ENCODE measurements around the gene STAT1. TPM values are rescaled to one million over a fixed set of nuclear protein-coding genes. Genes with fewer than 3 reads are reported as not detected.

STAT1 gene
- total RNA-seq, 1 donor from 2014 or later = 140 TPM

DNA sequence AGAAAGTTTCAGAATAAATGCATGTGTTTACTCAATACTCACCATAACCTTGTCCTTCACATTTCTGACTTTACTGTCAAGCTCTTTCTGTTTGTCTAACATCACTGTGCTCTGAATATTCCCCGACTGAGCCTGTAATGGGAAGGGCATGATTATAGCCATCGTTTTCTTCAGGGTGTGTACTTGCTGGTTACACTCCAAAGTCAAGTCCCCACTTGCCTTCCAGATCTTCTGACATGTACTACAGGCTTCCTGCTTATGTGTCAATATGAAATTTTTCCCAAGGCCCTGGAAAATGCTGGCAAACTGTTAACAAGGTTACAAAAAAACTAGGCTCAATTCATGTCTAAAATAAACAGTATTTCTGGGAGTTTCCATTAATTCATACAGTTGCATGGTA, 12.9 kb downstream of the STAT1 start:
- Mint-ChIP-seq H3K27me3 (ENCODE audit: low read depth) (no peaks in the 10 kb centered on the region), H3K4me1 (ENCODE audit: low read depth) (no peaks in the 10 kb centered on the region), H3K9me3 (ENCODE audit: low read depth) (no peaks in the 10 kb centered on the region), H3K27ac (ENCODE audit: unreplicated experiment) (no peak overlapping the region), H3K36me3 (ENCODE audit: low read depth) (peaks cover 59% of the 10 kb centered on the region), H3K4me3 (ENCODE audit: unreplicated experiment) (no peak overlapping the region)
- no peak for TF ChIP-seq CTCF (IDR thresholded peaks at IDR 0.05)
- no peak for DNase-seq (ENCODE audit: low spot score)

DNA sequence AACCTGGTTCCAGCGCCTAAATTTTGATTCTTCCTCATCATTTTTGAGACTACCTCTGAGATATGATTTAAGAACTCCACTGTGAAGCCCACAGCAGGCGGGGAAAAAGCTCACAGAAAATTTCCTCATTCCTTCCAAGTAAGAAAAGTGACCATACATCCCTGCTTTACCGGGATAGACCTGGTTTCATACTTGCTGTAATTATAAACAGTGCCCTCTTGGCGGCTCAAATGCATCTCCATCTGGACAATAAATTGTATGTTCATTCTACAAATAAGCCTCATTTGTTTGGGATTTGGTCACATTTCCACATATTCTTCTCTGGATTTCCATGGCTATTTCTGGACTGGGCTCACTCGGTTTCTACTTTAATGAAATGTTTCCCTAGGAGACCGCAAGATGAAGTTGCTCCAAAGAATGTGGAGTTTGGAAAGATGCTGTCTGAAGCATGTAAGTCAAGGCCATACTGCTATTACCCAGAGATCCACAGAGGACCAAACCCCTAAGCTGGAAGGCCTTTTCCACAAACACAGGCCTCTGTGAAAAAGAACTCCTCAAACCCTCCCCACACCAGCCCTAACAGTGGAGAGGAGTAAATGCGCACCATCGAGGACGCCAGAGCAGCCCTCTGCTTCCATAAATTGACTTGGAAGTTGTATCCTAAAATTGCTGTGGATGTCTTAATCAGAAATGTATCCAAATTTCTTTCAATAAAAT, 13.9 kb downstream of the STAT1 start:
- H3K27me3 Mint-ChIP-seq (ENCODE audit: low read depth) = no peaks in the 10 kb centered on the region
- peak; percentile 17 for TF ChIP-seq CTCF (IDR thresholded peaks at IDR 0.05)
- no peak overlapping the region for H3K27ac Mint-ChIP-seq (ENCODE audit: unreplicated experiment)
- H3K4me3 Mint-ChIP-seq (ENCODE audit: unreplicated experiment) = no peak overlapping the region
- H3K9me3 Mint-ChIP-seq (ENCODE audit: low read depth) = no peaks in the 10 kb centered on the region
- DNase-seq (ENCODE audit: low spot score) = no peak
- H3K4me1 Mint-ChIP-seq (ENCODE audit: low read depth) = no peaks in the 10 kb centered on the region
- H3K36me3 Mint-ChIP-seq (ENCODE audit: low read depth) = peaks cover 66% of the 10 kb centered on the region

DNA sequence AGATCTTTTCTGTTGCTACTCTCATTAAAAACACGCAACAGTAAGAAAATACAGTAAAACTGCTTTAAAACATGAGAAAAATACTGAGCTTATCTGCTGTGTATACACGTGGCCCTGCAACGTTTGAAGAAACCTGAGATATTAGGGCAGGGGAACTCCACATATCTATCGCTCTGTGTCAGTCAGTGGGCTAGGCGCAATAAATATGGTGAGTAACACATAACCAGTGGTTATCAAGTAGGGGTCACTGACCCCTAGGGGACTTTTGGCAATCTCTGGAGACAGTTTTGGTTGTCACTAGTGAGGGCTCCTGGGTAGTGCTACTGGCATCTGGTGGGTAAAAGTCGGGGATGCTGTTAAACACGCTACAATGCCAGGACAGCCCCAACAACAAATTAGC, 14.9 kb downstream of the STAT1 start:
- TF ChIP-seq CTCF (IDR thresholded peaks at IDR 0.05) = no peak
- DNase-seq (ENCODE audit: low spot score) = no peak
- Mint-ChIP-seq H3K9me3 (ENCODE audit: low read depth) (no peaks in the 10 kb centered on the region), H3K27ac (ENCODE audit: unreplicated experiment) (no peak overlapping the region), H3K36me3 (ENCODE audit: low read depth) (peaks cover 66% of the 10 kb centered on the region), H3K4me1 (ENCODE audit: low read depth) (no peaks in the 10 kb centered on the region), H3K4me3 (ENCODE audit: unreplicated experiment) (no peak overlapping the region), H3K27me3 (ENCODE audit: low read depth) (no peaks in the 10 kb centered on the region)

- no peak for TF ChIP-seq CTCF (IDR thresholded peaks at IDR 0.05)
- Mint-ChIP-seq H3K4me3 (ENCODE audit: unreplicated experiment) (no peak overlapping the region), H3K27ac (ENCODE audit: unreplicated experiment) (no peak overlapping the region), H3K4me1 (ENCODE audit: low read depth) (no peaks in the 10 kb centered on the region), H3K36me3 (ENCODE audit: low read depth) (peaks cover 67% of the 10 kb centered on the region), H3K27me3 (ENCODE audit: low read depth) (no peaks in the 10 kb centered on the region), H3K9me3 (ENCODE audit: low read depth) (no peaks in the 10 kb centered on the region)
- no peak for DNase-seq (ENCODE audit: low spot score)
Observed at GRCh38 chr2:190997526-190998113, 16.4 kb downstream of the STAT1 start.

GRCh38 chr2:190996947-190997346, 17.0 kb downstream of the STAT1 start:
- TF ChIP-seq CTCF (IDR thresholded peaks at IDR 0.05) = no peak
- Mint-ChIP-seq H3K4me1 (ENCODE audit: low read depth) (no peaks in the 10 kb centered on the region), H3K27ac (ENCODE audit: unreplicated experiment) (peak overlapping the region; percentile 23), H3K9me3 (ENCODE audit: low read depth) (no peaks in the 10 kb centered on the region), H3K27me3 (ENCODE audit: low read depth) (no peaks in the 10 kb centered on the region), H3K4me3 (ENCODE audit: unreplicated experiment) (no peak overlapping the region), H3K36me3 (ENCODE audit: low read depth) (peaks cover 66% of the 10 kb centered on the region)
- no peak for DNase-seq (ENCODE audit: low spot score)

Measured in chondrocyte (in vitro differentiated cells).